OCI-LY3 (cell line): ENCODE data around the gene SH3RF3.

Experiments
- EZH2phosphoT487 ChIP-seq: fragments of 200-600 bp; shearing (Covaris generic); IDR thresholded peaks from 2 replicates; pipeline ENCODE4 v1.6.1; 2018; ENCODE audit warnings: antibody characterized with exemption, mixed run types, low read depth
- TF ChIP-seq, protein P1 (sequence below): fragments of 200-600, 300-600 bp; sonication (generic); IDR thresholded peaks from 2 replicates; pipeline ENCODE4 v1.5.1; 2014; ENCODE audit warnings: antibody characterized with exemption, low read length, low read depth

DNA sequence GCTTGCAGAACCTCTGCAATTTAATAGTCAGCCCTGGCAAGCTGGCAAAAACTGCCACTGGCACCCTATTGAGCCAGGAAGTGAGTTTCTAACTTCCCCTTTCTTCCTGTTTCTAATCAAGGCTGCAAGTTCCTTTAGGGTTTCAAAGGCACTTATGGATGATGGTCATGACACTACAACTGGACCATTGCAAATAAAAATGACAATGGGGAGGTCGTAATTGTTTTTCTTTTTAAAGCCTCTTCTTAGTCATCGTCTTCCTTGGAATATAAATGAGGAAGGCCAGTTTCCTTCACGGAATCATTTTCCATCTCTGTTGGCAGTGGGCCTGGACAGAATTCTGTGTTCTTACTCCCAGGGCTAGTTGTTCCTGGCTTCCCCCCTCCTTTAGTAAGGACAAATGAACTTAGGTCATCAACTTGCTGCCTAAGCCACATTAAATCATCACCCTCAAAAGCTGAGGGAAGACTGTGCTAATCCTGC is 35.8 kb downstream of the SH3RF3 start:
- TF ChIP-seq, protein P1, sequence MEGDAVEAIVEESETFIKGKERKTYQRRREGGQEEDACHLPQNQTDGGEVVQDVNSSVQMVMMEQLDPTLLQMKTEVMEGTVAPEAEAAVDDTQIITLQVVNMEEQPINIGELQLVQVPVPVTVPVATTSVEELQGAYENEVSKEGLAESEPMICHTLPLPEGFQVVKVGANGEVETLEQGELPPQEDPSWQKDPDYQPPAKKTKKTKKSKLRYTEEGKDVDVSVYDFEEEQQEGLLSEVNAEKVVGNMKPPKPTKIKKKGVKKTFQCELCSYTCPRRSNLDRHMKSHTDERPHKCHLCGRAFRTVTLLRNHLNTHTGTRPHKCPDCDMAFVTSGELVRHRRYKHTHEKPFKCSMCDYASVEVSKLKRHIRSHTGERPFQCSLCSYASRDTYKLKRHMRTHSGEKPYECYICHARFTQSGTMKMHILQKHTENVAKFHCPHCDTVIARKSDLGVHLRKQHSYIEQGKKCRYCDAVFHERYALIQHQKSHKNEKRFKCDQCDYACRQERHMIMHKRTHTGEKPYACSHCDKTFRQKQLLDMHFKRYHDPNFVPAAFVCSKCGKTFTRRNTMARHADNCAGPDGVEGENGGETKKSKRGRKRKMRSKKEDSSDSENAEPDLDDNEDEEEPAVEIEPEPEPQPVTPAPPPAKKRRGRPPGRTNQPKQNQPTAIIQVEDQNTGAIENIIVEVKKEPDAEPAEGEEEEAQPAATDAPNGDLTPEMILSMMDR = no peak
- TF ChIP-seq EZH2phosphoT487 = no peak
